ENCODE data around the gene AMDHD1.

Gene AMDHD1

DNA sequence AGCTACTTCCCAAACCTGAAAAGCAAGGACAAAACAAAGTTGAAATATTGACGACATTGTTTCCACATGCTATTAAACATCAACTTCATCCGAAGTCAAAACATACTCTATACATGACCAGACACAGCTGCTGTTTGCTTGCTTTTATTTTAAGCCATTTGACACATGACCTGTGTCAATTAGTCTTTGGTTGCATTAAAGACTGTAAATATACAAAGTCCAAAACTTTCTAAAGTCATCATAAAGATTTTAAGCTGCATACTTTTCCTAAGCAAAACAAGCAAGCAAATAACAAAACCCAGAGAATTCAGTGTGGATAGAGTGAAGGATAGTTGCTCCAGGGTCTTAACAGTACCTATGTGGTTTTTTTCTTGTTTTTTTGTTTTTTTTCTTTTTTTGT, 31.2 kb downstream of the AMDHD1 start:
- Histone ChIP-seq H3K4me3 (no peak overlapping the region), H3K9me3 (replicated peaks in 1 of 11) (peaks cover 0 to 9% (median 0%) of the 10 kb centered on the region in 11 experiments; a peak in 2 of 22 replicates), H3K27me3 (no peaks in the 10 kb centered on the region), H3K4me2 (no peak overlapping the region), H4K20me1 (no peaks in the 10 kb centered on the region), H3K27ac (no peak overlapping the region), H3K9ac (no peak overlapping the region), H3K36me3 (peaks cover 0 to 39% (median 0%) of the 10 kb centered on the region in 11 experiments; a peak in 6 of 22 replicates), H3K4me1 (no peaks in the 10 kb centered on the region; a peak in 1 of 20 replicates)
- no peak for TF ChIP-seq Cebpa-rat (IDR thresholded peaks at IDR 0.05)

DNA sequence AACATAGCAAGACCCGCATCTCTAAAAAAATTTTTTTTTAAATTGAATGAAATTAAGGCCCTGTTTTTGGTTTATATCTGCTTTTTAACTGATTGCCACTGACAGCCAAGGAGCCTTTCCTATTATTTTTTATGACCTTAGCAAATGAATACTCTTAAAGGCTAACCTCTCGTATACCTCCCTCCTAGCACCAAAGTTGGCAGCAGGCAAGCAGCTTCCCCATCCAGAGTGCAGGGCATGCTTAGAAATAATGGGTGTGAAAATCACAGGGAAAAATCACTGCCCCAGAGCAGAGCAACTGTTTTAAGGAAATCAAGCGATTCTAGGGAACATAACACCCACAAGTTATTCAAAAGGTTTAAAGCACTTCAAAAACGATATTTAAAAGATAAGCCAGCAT, 32.4 kb downstream of the AMDHD1 start:
- Histone ChIP-seq H3K36me3 (peaks cover 0 to 41% (median 0%) of the 10 kb centered on the region in 11 experiments; a peak in 6 of 22 replicates), H4K20me1 (no peaks in the 10 kb centered on the region), H3K4me1 (no peaks in the 10 kb centered on the region; a peak in 1 of 20 replicates), H3K27ac (no peak overlapping the region), H3K27me3 (no peaks in the 10 kb centered on the region), H3K4me2 (no peak overlapping the region), H3K9me3 (replicated peaks in 1 of 11) (peaks cover 0 to 5% (median 0%) of the 10 kb centered on the region in 11 experiments; a peak in 2 of 22 replicates), H3K9ac (no peak overlapping the region), H3K4me3 (no peak overlapping the region)
- TF ChIP-seq Cebpa-rat (IDR thresholded peaks at IDR 0.05): no peak

DNA sequence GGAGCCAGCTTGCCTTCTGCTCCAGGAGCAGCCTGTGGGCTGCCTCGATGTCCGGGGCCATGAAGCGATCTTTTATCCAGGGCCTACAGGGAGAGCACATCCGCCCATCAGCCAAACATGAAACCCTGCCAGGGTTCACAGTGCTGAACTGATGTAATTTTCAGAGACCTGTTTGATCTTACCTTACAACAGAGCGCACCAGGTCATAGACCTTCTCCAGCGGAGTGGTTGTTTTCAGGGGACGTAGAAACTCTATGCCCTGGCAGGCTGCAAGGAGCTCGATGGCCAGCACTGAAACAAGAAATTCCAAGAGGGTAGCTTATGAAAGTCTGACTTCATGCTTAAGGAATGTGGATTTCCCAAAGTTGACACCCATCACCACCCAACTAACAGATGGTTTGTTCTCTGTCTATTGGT, 33.3 kb downstream of the AMDHD1 start:
- no peak overlapping the region for H3K9ac ChIP-seq
- no peak overlapping the region for H3K27ac ChIP-seq
- H4K20me1 ChIP-seq: no peaks in the 10 kb centered on the region
- H3K4me1 ChIP-seq: no peaks in the 10 kb centered on the region; a peak in 1 of 20 replicates
- no peaks in the 10 kb centered on the region for H3K27me3 ChIP-seq
- no peak overlapping the region for H3K4me3 ChIP-seq
- TF ChIP-seq Cebpa-rat (IDR thresholded peaks at IDR 0.05): no peak
- H3K9me3 ChIP-seq (replicated peaks in 1 of 11): no peaks in the 10 kb centered on the region
- peaks cover 0 to 46% (median 0%) of the 10 kb centered on the region in 11 experiments; a peak in 6 of 22 replicates for H3K36me3 ChIP-seq
- no peak overlapping the region for H3K4me2 ChIP-seq

DNA sequence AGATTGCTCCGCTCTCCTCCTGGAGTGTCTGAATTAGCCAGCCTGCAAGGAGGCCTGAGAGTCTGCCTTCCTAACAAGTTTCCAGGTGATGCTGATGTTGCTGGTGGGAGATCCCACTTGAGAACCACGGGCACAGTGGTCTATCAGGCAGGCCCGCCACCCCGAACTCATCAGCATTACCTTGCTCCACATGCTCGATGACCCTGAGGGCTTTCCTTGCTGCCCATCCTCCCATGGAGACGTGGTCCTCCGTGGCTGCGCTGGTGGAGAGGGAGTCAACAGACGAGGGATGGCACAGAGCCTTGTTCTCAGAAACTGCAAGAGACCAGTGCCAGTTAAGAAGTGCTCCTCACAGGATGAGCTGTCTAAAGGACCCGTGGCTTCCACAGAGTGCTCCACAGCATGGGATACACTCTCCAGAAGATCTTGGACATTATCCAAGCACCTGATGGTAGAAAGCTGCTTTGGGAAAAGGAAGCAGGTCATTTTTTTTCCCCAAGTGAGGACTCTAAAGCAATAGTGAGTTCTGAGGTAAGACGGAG, 34.7 kb downstream of the AMDHD1 start:
- Histone ChIP-seq H3K4me2 (no peak overlapping the region), H3K4me3 (no peak overlapping the region), H3K9me3 (replicated peaks in 1 of 11) (no peaks in the 10 kb centered on the region), H3K36me3 (peaks cover 0 to 53% (median 0%) of the 10 kb centered on the region in 11 experiments; a peak in 6 of 22 replicates), H3K4me1 (no peaks in the 10 kb centered on the region; a peak in 1 of 20 replicates), H3K27ac (no peak overlapping the region), H3K27me3 (no peaks in the 10 kb centered on the region), H4K20me1 (no peaks in the 10 kb centered on the region), H3K9ac (no peak overlapping the region)
- TF ChIP-seq Cebpa-rat (IDR thresholded peaks at IDR 0.05): no peak

DNA sequence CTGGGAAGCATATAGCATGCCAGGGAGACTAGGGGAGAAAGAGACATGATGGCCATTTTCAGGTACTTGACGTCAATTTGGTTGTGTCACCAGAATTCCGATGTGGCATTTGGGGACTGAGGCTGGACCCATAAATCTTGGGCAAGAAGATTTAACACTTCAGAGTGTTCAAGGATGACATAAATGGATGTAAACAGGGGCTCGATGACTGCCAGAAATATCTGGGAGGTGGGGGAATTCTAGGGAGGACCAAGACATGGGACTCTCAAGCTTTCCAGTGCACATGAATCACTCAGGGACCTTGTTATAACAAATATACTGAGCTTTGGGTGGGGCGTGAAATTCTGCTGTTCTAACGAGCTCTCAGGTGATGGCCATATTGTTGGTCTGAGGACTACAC, 35.2 kb downstream of the AMDHD1 start:
- no peaks in the 10 kb centered on the region for H3K9me3 ChIP-seq (replicated peaks in 1 of 11)
- no peak overlapping the region for H3K4me3 ChIP-seq
- no peak overlapping the region for H3K27ac ChIP-seq
- no peaks in the 10 kb centered on the region for H4K20me1 ChIP-seq
- H3K36me3 ChIP-seq: peaks cover 0 to 58% (median 0%) of the 10 kb centered on the region in 11 experiments; a peak in 8 of 22 replicates
- no peak for TF ChIP-seq Cebpa-rat (IDR thresholded peaks at IDR 0.05)
- no peak overlapping the region for H3K9ac ChIP-seq
- no peaks in the 10 kb centered on the region; a peak in 1 of 20 replicates for H3K4me1 ChIP-seq
- H3K4me2 ChIP-seq: no peak overlapping the region
- H3K27me3 ChIP-seq: no peaks in the 10 kb centered on the region

DNA sequence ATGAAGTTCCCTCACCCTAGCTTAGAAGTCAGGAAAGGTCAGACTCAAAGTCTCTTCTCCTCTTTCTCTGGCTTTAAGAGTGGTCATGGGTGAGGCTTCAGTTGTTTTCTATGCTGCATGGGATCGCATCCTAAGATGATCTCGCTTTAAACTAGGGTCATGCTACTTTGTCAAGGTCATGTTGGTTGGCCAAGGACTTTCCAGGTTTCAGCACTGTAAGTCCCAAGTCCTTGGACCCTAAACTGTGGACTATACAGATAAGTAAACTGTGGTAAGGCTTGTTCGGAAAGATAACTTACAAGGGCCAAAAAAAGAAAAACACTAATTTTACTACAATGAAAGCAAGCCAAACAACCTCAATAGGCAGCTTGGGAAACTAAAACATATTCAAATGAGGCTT, 35.6 kb downstream of the AMDHD1 start:
- Histone ChIP-seq H4K20me1 (no peaks in the 10 kb centered on the region), H3K36me3 (peaks cover 0 to 61% (median 0%) of the 10 kb centered on the region in 11 experiments; a peak in 8 of 22 replicates), H3K9ac (no peak overlapping the region), H3K4me1 (no peaks in the 10 kb centered on the region), H3K4me2 (no peak overlapping the region), H3K27ac (no peak overlapping the region), H3K9me3 (replicated peaks in 1 of 11) (no peaks in the 10 kb centered on the region), H3K4me3 (no peak overlapping the region), H3K27me3 (no peaks in the 10 kb centered on the region)
- TF ChIP-seq Cebpa-rat (IDR thresholded peaks at IDR 0.05): no peak

DNA sequence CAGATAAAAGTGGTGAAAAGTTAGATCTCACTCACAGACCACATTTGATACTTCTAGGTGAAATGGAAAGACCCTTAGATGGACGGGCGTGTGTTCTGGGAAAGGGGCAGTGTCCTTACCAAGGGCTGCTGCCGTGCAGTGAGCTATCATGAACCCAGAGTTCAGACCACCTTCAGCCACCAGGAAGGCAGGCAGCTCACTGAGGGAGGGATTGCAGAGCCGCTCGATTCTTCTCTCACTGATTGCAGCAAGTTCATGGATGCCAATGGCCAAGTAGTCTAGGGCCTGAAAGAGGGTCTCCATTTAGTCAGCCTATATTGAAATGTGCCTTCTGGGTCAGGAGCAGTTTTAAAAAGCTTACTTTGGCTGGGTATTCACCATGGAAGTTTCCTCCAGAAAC, 37.3 kb downstream of the AMDHD1 start:
- no peaks in the 10 kb centered on the region for H3K9me3 ChIP-seq (replicated peaks in 1 of 11)
- no peaks in the 10 kb centered on the region for H3K27me3 ChIP-seq
- no peak for TF ChIP-seq Cebpa-rat (IDR thresholded peaks at IDR 0.05)
- no peak overlapping the region for H3K27ac ChIP-seq
- H3K4me3 ChIP-seq: no peak overlapping the region
- no peaks in the 10 kb centered on the region for H3K4me1 ChIP-seq
- peaks cover 0 to 53% (median 0%) of the 10 kb centered on the region in 11 experiments; a peak in 6 of 22 replicates for H3K36me3 ChIP-seq
- H3K4me2 ChIP-seq: no peak overlapping the region
- H4K20me1 ChIP-seq: no peaks in the 10 kb centered on the region
- H3K9ac ChIP-seq: no peak overlapping the region

DNA sequence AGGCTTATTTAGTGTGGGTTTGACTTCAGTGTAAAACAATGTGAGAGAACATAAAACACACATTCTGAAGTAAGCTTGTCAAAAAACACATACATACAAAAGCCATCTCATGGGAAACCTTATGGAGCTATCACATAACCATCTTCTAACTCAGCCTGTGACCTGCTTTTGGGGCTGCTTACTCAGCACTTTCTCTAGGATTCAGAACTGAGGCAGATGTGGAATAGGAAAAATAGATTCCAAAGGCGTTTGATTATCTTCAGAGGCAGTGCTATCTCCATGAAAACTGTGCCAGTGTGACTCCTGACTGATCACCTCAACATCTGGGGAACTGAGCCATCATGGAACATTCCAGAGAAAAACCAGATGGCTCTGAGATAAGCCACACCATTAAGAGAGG, 39.5 kb downstream of the AMDHD1 start:
- no peaks in the 10 kb centered on the region for H4K20me1 ChIP-seq
- no peaks in the 10 kb centered on the region for H3K4me1 ChIP-seq
- no peak overlapping the region for H3K27ac ChIP-seq
- H3K9me3 ChIP-seq (replicated peaks in 1 of 11): no peaks in the 10 kb centered on the region
- peaks cover 0 to 36% (median 0%) of the 10 kb centered on the region in 11 experiments; a peak in 4 of 22 replicates for H3K36me3 ChIP-seq
- no peaks in the 10 kb centered on the region for H3K27me3 ChIP-seq
- no peak overlapping the region for H3K4me3 ChIP-seq
- H3K4me2 ChIP-seq: no peak overlapping the region
- no peak for TF ChIP-seq Cebpa-rat (IDR thresholded peaks at IDR 0.05)
- no peak overlapping the region for H3K9ac ChIP-seq

DNA sequence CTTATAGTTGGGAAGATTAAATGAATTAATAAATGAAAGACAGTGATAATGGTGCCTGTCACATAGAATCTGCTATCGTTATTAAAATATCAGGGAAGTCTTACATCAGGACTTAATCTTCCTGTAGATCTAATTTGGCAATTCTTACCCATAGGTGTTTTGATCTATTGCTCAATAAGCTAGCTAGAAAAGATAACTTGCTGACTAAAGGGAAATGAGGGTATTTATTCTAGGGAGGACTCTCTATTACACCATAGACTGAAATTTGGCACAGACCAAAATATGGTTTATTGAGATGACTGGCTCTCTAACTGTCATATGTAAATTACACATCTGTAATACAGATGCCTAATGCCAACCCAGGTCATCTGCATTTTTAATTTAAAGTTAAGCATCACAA, 41.6 kb downstream of the AMDHD1 start:
- Histone ChIP-seq H3K9ac (no peak overlapping the region), H3K9me3 (replicated peaks in 1 of 11) (no peaks in the 10 kb centered on the region), H3K4me2 (no peak overlapping the region), H3K27me3 (no peaks in the 10 kb centered on the region), H3K4me3 (no peak overlapping the region), H3K36me3 (peaks cover 0 to 28% (median 0%) of the 10 kb centered on the region in 11 experiments; a peak in 4 of 22 replicates), H4K20me1 (no peaks in the 10 kb centered on the region), H3K4me1 (peaks cover 11 to 18% (median 17%) of the 10 kb centered on the region in 10 experiments), H3K27ac (no peak overlapping the region)
- TF ChIP-seq Cebpa-rat (IDR thresholded peaks at IDR 0.05): no peak

All from BLaER1 treated with 17β-estradiol and CSF1 and Interleukin-3, amounts not matched to agents 10 nM and 100 nM (cell line).